ENCODE data around the gene ELAVL4.

ELAVL4 gene

GRCh38 chr1:50180367-50180766 is 71.6 kb downstream of the ELAVL4 start:
- DNase-seq (ENCODE audit: low read depth) = no peak

- DNase-seq (ENCODE audit: low read depth) = no peak
These were observed 72.4 kb downstream of the ELAVL4 start for GRCh38 chr1:50181027-50181663.

GRCh38 chr1:50183378-50184133 is 74.8 kb downstream of the ELAVL4 start:
- DNase-seq (ENCODE audit: low read depth) = no peak

GRCh38 chr1:50189369-50189768 is 80.6 kb downstream of the ELAVL4 start:
- DNase-seq (ENCODE audit: low read depth) = no peak

- no peak for DNase-seq (ENCODE audit: low read depth)
These were observed 84.3 kb downstream of the ELAVL4 start for GRCh38 chr1:50193002-50193401.

- DNase-seq (ENCODE audit: low read depth) = no peak
These were observed 86.5 kb downstream of the ELAVL4 start for GRCh38 chr1:50195205-50195604.

GRCh38 chr1:50196081-50196480 is 87.4 kb downstream of the ELAVL4 start:
- DNase-seq (ENCODE audit: low read depth) = no peak

- no peak for DNase-seq (ENCODE audit: low read depth)
These were observed 88.5 kb downstream of the ELAVL4 start for GRCh38 chr1:50197216-50197615.

- no peak for DNase-seq (ENCODE audit: low read depth)
These were observed 99.6 kb downstream of the ELAVL4 start for GRCh38 chr1:50208315-50208714.

- DNase-seq (ENCODE audit: low read depth) = no peak
These were observed 100.0 kb downstream of the ELAVL4 start for GRCh38 chr1:50208756-50209155.

GRCh38 chr1:50209749-50210148 is 101.0 kb downstream of the ELAVL4 start:
- DNase-seq (ENCODE audit: low read depth) = no peak

GRCh38 chr1:50213505-50213904 is 104.8 kb downstream of the ELAVL4 start:
- no peak for DNase-seq (ENCODE audit: low read depth)

GRCh38 chr1:50214717-50215116 is 106.0 kb downstream of the ELAVL4 start:
- DNase-seq (ENCODE audit: low read depth) = no peak

- DNase-seq (ENCODE audit: low read depth) = no peak
These were observed 109.8 kb downstream of the ELAVL4 start for GRCh38 chr1:50218344-50219120.

- no peak for DNase-seq (ENCODE audit: low read depth)
These were observed 120.2 kb downstream of the ELAVL4 start for GRCh38 chr1:50228871-50229384.

- no peak for DNase-seq (ENCODE audit: low read depth)
These were observed 122.5 kb downstream of the ELAVL4 start for GRCh38 chr1:50231209-50231608.

- DNase-seq (ENCODE audit: low read depth) = no peak
These were observed 123.6 kb downstream of the ELAVL4 start for GRCh38 chr1:50232336-50232735.

- DNase-seq (ENCODE audit: low read depth) = no peak
These were observed 127.9 kb downstream of the ELAVL4 start for GRCh38 chr1:50236656-50237055.

- no peak for DNase-seq (ENCODE audit: low read depth)
These were observed 128.3 kb downstream of the ELAVL4 start for GRCh38 chr1:50237056-50237455.

- no peak for DNase-seq (ENCODE audit: low read depth)
These were observed 135.2 kb downstream of the ELAVL4 start for GRCh38 chr1:50243939-50244338.

- no peak for DNase-seq (ENCODE audit: low read depth)
These were observed 138.1 kb downstream of the ELAVL4 start for GRCh38 chr1:50246869-50247268.

GRCh38 chr1:50251702-50252101 is 143.0 kb downstream of the ELAVL4 start:
- no peak for DNase-seq (ENCODE audit: low read depth)

GRCh38 chr1:50252196-50252595 is 143.5 kb downstream of the ELAVL4 start:
- no peak for DNase-seq (ENCODE audit: low read depth)
